ENCODE data around the gene GPC6. TPM values are rescaled to one million over a fixed set of nuclear protein-coding genes. Genes with fewer than 3 reads are reported as not detected.

The GPC6 gene
- polyA plus RNA-seq, 1 of the 3 experiments (the other 2 are of a cell fraction), result 6.7 TPM

- Histone ChIP-seq H3K4me1 (ENCODE audit: control insufficient read depth in 1 of 2, insufficient read depth in 2 of 2, low read depth in 1 of 2, low read length in 1 of 2) (peaks cover 6 to 7% of the 10 kb centered on the region in 2 experiments; a peak in 3 of 4 replicates), H3K4me3 (ENCODE audit: low read depth in 2 of 2, low read length in 1 of 2) (no peak overlapping the region), H3K27ac (ENCODE audit: low read depth in 2 of 2, low read length in 1 of 2) (no peak overlapping the region), H3F3A (replicated peaks; ENCODE audit: insufficient read depth) (peaks cover 3% of the 10 kb centered on the region), H3K9me3 (no peaks in the 10 kb centered on the region), H3K9me2 (no peaks in the 10 kb centered on the region), H3K9ac (no peak overlapping the region), H3K36me3 (replicated peaks in 1 of 2; ENCODE audit: control insufficient read depth in 1 of 2, insufficient read depth in 2 of 2, low read length in 1 of 2) (no peaks in the 10 kb centered on the region), H2AFZ (ENCODE audit: low read depth) (no peak overlapping the region), H3K4me2 (no peak overlapping the region), H3K79me2 (ENCODE audit: insufficient read depth) (no peaks in the 10 kb centered on the region), H3K27me3 (ENCODE audit: insufficient read depth) (no peaks in the 10 kb centered on the region), H4K20me1 (ENCODE audit: insufficient read depth) (no peaks in the 10 kb centered on the region)
- ChIA-PET POLR2A (no interaction called here), CTCF (no interaction called here)
- DNase-seq, result no peak
- TF ChIP-seq RXRA (IDR thresholded peaks at IDR 0.05; ENCODE audit: borderline replicate concordance, low read depth) (no peak), MXI1 (IDR thresholded peaks at IDR 0.05; ENCODE audit: low read depth, low read length) (no peak), EP300 (IDR thresholded peaks at IDR 0.05; ENCODE audit: borderline replicate concordance in 1 of 2, low read depth in 1 of 2, low read length in 1 of 2) (0 out of 4 replicates have a peak, but pooled peaks of 1 of the 2 experiments have one; percentile 10), FOSL2 (IDR thresholded peaks at IDR 0.05; ENCODE audit: borderline replicate concordance, low read depth) (peak; percentile 48; the same call in 1 of the 2 replicates)
Measured at GRCh38 chr13:93290503-93290902, 63.9 kb downstream of the GPC6 start.

DNA sequence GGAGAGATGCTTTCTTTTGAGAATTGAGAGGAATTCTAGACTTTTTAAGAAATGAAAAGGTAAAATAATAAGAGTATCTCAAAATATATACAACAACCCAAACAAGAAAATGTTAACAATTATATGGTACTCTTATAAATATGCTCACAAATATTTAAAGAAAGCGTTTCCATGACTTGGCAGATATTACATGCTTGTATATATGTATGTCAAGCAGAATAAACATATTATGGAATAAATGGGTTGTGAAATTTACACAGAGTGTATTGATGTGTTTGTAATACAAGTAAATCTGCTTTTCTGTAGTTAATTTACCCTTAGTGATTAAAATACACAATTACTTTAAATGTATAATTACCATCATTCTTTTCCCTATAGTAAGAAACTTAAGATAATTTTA, 65.8 kb downstream of the GPC6 start:
- no peak overlapping the region for H3K27ac ChIP-seq (ENCODE audit: low read depth in 2 of 2, low read length in 1 of 2)
- H3K4me1 ChIP-seq (ENCODE audit: control insufficient read depth in 1 of 2, insufficient read depth in 2 of 2, low read depth in 1 of 2, low read length in 1 of 2), result peaks cover 0 to 6% of the 10 kb centered on the region in 2 experiments; a peak in 2 of 4 replicates
- no peaks in the 10 kb centered on the region for H3K79me2 ChIP-seq (ENCODE audit: insufficient read depth)
- no peaks in the 10 kb centered on the region for H3K27me3 ChIP-seq (ENCODE audit: insufficient read depth)
- H3K9me2 ChIP-seq, result no peaks in the 10 kb centered on the region
- no peak overlapping the region for H2AFZ ChIP-seq (ENCODE audit: low read depth)
- H3K9ac ChIP-seq, result no peak overlapping the region
- H3K36me3 ChIP-seq (replicated peaks in 1 of 2; ENCODE audit: control insufficient read depth in 1 of 2, insufficient read depth in 2 of 2, low read length in 1 of 2), result no peaks in the 10 kb centered on the region
- H3K4me3 ChIP-seq (ENCODE audit: low read depth in 2 of 2, low read length in 1 of 2), result no peak overlapping the region
- H3K4me2 ChIP-seq, result no peak overlapping the region
- H3F3A ChIP-seq (replicated peaks; ENCODE audit: insufficient read depth), result peaks cover 3% of the 10 kb centered on the region
- ChIA-PET CTCF (no interaction called here), POLR2A (no interaction called here)
- no peak for DNase-seq
- H3K9me3 ChIP-seq, result no peaks in the 10 kb centered on the region
- no peaks in the 10 kb centered on the region for H4K20me1 ChIP-seq (ENCODE audit: insufficient read depth)
- TF ChIP-seq JUND (IDR thresholded peaks at IDR 0.05) (no peak), FOSL2 (IDR thresholded peaks at IDR 0.05; ENCODE audit: borderline replicate concordance, low read depth) (no peak), NFIC (IDR thresholded peaks at IDR 0.05; ENCODE audit: borderline replicate concordance) (no peak), IRF3 (IDR thresholded peaks at IDR 0.05; ENCODE audit: low read depth, low read length) (no peak), TAF1 (IDR thresholded peaks at IDR 0.05; ENCODE audit: borderline replicate concordance, low read depth, low read length) (no peak), NRF1 (IDR thresholded peaks at IDR 0.05; ENCODE audit: low read depth, low read length) (no peak), CHD2 (IDR thresholded peaks at IDR 0.05; ENCODE audit: low read length, partially characterized antibody) (no peak), YY1 (IDR thresholded peaks at IDR 0.05; ENCODE audit: low read depth) (no peak), RXRA (IDR thresholded peaks at IDR 0.05; ENCODE audit: borderline replicate concordance, low read depth) (no peak), ZBTB33 (IDR thresholded peaks at IDR 0.05; ENCODE audit: borderline replicate concordance, low read depth) (no peak), RCOR1 (IDR thresholded peaks at IDR 0.05; ENCODE audit: low read length) (no peak), MEF2A (IDR thresholded peaks at IDR 0.05; ENCODE audit: borderline replicate concordance, low read depth) (no peak), FOXM1 (IDR thresholded peaks at IDR 0.05; ENCODE audit: low read depth) (no peak), USF2 (IDR thresholded peaks at IDR 0.05; ENCODE audit: borderline replicate concordance, low read depth, low read length) (no peak)
- 81% methylated on average over 1 of the region's 1 CpG for WGBS (ENCODE audit: low lambda C conversion rate)
